ENCODE measurements around the gene SEPTIN10.
"Not testable (repeated sequence)": the region's sequence is repeated elsewhere in the genome, so short reads cannot be mapped to it uniquely, and the experiment has no call there.

The SEPTIN10 gene

DNA sequence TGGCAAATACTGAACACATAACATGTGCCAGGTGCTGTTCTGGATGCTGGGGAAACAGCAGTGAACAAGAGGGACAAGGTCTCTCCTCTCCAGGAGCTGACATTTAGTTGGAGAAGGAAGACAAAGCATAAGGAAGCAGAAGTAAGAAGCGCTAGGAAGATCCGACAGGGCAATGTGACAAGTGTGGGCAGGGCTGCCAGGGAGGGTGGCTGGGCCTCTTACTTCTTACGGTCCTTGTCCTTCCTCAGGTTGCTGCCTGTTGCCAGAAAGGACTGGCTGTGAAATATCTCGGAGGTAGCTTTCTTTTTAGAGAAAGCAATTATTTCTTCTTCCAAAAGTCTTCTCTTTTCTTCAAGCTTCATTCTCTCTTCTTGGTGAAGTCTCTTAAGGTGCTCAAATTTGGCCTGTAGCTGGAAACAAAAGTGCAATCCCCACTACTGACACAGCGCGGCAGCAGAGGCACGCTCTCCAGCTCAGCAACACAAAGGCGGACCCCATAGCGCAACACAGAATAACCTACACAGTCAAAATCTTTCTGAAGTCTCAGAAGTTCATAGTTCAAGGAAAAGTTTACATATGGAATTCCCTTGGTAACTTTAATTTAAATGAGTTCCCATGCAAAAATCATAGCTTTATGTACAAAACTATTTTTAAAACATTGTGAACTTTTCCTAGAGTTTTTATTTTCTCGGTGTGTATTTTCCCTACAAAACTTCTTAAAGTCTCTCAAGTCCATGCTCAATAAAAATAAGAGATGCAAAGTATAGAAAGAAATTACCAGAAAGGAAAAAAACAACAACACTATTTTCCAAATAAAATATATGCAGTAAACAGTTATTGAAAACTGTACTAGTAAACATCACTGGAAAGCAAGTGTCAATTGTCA lies 67.7 kb downstream of the SEPTIN10 start:
- DNase-seq (ENCODE audit: low read depth): peak; percentile 18

GRCh38 chr2:109542384-109542783 lies 71.4 kb downstream of the SEPTIN10 start:
- DNase-seq (ENCODE audit: low read depth): no peak

- DNase-seq (ENCODE audit: low read depth): no peak
These were observed 75.2 kb downstream of the SEPTIN10 start for GRCh38 chr2:109538546-109538945.

- DNase-seq (ENCODE audit: low read depth): no peak
These were observed 76.1 kb downstream of the SEPTIN10 start for GRCh38 chr2:109537565-109538222.

DNA sequence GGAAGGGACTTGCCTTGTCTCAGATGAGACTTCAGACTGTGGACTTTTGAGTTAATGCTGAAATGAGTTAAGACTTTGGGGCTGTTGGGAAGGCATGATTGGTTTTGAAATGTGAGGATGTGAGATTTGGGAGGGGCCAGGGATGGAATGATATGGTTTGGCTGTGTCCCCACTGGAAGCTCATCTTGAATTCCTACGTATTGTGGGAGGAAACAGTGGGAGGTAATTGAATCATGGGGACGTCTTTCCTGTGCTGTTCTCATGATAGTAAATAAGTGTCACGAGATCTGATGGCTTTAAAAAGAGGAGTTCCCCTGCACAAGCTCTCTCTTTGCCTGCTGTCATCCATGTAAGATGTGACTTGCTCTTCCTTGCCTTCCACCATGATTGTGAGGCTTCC lies 77.2 kb downstream of the SEPTIN10 start:
- DNase-seq (ENCODE audit: low read depth): not testable (repeated sequence)

- DNase-seq (ENCODE audit: low read depth): no peak
These were observed 78.4 kb downstream of the SEPTIN10 start for GRCh38 chr2:109535217-109535946.

DNA sequence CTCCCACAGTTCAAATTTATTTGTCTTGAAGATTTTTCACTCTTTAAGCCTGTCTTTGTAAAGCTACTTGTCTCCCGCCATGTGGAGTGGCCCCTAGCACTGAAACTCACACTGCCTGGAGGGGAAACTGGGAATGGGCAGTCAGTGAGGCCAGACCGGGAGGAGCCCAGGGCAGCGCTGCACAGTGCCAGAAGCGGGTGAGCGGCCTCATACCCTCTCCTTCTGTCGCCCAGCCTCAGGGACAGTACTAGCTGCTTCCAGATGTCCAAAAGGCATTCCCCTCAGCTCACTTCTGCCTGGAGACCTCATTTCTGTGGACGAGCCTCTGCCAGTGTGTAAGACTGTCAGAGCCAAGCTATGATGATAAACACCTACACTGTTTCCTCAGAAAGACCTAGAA lies 79.9 kb downstream of the SEPTIN10 start:
- no peak for DNase-seq (ENCODE audit: low read depth)

- DNase-seq (ENCODE audit: low read depth): no peak
These were observed 81.1 kb downstream of the SEPTIN10 start for GRCh38 chr2:109532728-109533076.

GRCh38 chr2:109531896-109532727 lies 81.7 kb downstream of the SEPTIN10 start:
- no peak for DNase-seq (ENCODE audit: low read depth)

GRCh38 chr2:109531221-109531620 lies 82.5 kb downstream of the SEPTIN10 start:
- DNase-seq (ENCODE audit: low read depth): no peak

GRCh38 chr2:109530712-109531111 lies 83.1 kb downstream of the SEPTIN10 start:
- no peak for DNase-seq (ENCODE audit: low read depth)

DNA sequence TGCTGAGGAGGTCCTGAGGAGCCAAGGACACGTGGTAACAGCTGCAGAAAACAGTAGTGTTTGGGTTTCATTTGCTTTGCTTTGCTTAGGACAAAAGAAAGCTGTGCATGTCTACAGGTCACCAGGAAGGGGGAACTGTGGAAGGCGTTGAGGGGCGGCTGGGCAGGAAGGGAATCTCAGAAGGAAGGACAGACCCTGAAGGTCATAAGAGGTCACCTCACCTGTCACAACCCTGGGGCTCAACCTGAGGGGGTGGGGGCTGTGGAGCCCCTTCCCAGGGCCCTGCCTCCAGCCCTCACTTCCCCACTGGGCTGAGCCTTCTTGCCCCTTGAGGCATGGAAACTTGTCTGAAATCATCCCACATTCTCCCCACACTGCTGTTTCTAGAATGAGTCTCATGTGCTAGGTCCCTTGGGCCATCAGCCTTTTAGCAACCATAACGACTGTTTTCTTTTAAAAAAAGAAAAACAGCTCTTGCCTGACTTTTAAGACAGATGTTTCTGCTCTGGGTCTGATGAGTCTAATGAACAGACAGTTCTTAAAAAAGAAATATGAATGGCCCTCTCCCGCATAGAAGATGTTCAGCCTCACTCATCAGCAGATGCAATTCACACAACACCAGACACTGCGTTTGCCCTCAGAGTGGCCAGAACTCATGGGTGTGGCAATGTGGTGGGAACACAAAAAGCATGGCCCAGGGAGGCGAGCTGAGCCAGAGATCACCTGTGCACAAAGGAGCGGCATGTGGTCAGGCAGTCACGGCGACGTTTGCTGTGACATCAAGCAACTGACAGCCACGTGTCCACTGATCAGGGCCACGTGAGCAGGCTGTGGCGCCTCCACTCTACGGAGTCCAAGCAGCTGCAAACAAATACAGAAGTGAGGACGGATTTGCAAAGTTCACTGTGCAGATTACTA lies 84.0 kb downstream of the SEPTIN10 start:
- no peak for DNase-seq (ENCODE audit: low read depth)

DNA sequence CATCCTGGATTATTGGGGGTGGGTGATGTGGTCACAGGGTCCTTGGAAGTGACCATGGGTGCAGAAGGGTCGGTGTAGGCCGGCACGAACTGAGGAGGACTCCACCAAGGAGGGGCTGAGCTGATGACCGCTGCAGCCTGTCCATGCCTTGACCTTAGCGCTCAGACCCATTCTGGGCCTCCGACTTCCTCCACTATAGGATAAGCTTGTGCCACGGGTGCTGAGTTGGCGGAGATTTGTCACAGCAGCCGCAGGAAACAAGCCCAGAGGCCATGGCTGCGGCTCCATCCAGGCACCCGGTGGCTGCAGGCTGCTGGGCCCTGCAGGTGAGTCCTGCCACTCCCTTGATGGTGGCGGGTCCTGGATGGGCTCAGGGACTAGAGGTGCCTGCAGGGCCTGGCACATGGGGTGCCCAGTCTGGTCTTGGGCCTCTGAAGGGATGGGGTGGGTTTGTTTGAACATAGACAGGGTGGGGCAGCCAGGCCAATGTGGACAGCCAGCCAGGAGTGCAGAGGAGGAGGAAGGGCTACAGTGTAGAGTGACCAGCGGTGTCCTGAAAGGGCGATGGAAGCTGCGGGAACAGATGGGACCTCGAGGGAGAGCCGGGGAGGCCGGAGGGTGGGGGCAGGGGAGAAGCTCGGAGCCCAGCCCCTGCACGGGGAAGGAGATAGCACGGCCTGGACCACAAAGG lies 84.8 kb downstream of the SEPTIN10 start:
- no peak for DNase-seq (ENCODE audit: low read depth)

DNA sequence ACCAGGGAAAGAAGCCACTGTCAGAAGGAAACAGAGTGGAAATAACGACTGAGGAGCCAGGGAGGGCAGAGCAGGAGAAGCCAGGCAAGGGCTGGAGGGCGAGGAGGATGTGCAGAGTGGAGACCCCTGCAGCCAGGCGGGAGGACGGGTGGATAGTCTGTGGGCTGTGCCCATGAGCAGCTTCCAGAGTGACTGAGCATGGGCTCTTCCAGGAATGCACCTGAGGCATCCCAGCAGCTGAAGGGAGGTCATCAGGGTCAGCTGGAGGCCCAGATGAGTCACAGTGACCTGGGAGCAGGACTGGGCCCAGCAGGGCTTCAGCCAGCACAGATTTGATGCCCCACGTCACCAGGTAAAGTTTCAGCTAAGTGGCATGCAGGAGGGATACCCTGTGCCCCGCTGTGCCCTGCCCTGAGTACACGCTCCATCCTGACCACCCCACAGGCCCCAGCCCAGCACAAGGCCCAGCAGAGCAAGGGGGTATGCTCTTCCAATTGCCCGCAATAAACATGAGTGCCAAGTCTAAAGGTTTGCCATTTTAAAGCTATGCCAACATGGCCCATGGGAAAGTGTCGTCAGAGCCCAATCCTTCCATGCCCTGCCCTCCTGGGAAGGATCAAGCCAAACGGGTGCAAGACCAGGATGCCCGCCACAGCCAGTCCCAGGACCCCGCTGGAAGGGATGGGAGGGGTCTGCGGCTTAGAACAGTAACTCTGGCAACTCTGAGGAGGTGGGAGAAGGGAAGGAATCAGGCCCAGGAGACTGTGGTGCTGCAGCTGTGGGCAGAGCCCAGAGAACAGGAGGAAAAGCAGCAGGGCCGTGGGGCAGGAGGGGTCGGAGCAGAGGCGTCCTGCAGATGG lies 85.7 kb downstream of the SEPTIN10 start:
- DNase-seq (ENCODE audit: low read depth): no peak

DNA sequence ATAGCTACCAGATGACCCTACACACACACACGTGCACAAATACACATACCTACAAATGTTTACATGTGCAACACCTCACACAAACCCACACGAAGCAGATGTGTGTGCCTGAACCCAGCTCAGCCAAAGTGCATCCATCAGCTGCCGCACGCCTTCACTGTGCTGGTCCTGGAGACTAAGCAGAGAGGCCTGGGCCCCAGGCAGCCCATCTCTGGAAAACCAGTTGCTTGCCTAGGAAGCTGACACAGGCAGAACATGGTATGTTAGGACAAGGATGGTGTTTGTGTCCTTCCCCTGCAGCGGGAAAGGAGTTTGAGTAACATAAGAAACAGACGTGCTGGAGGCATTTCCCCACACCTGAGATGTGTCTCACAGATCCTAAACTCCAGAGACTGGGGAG lies 86.7 kb downstream of the SEPTIN10 start:
- no peak for DNase-seq (ENCODE audit: low read depth)

GRCh38 chr2:109526442-109526970 lies 87.3 kb downstream of the SEPTIN10 start:
- DNase-seq (ENCODE audit: low read depth): no peak

- no peak for DNase-seq (ENCODE audit: low read depth)
These were observed 87.9 kb downstream of the SEPTIN10 start for GRCh38 chr2:109525836-109526235.

GRCh38 chr2:109523536-109524361 lies 90.0 kb downstream of the SEPTIN10 start:
- no peak for DNase-seq (ENCODE audit: low read depth)
